ENCODE results near the gene APBA2.

The APBA2 gene

GRCh38 chr15:28961391-28961790, 75.6 kb downstream of the APBA2 start:
- H3K4me3 ChIP-seq (ENCODE audit: low read depth, low read length) = no peak overlapping the region
- TF ChIP-seq CTCF (IDR thresholded peaks at IDR 0.05; ENCODE audit: low read depth, low read length, missing control alignments) = no peak
- no peak for DNase-seq (ENCODE audit: low read depth)

GRCh38 chr15:28962851-28963710, 77.3 kb downstream of the APBA2 start:
- no peak for DNase-seq (ENCODE audit: low read depth)
- no peak for TF ChIP-seq CTCF (IDR thresholded peaks at IDR 0.05; ENCODE audit: low read depth, low read length, missing control alignments)
- no peak overlapping the region for H3K4me3 ChIP-seq (ENCODE audit: low read depth, low read length)

- no peak for TF ChIP-seq CTCF (IDR thresholded peaks at IDR 0.05; ENCODE audit: low read depth, low read length, missing control alignments)
- DNase-seq (ENCODE audit: low read depth) = no peak
- no peak overlapping the region for H3K4me3 ChIP-seq (ENCODE audit: low read depth, low read length)
Measured at GRCh38 chr15:28963711-28964081, 77.9 kb downstream of the APBA2 start.

GRCh38 chr15:28964098-28964497, 78.3 kb downstream of the APBA2 start:
- DNase-seq (ENCODE audit: low read depth) = no peak
- no peak for TF ChIP-seq CTCF (IDR thresholded peaks at IDR 0.05; ENCODE audit: low read depth, low read length, missing control alignments)
- no peak overlapping the region for H3K4me3 ChIP-seq (ENCODE audit: low read depth, low read length)

- no peak overlapping the region for H3K4me3 ChIP-seq (ENCODE audit: low read depth, low read length)
- no peak for TF ChIP-seq CTCF (IDR thresholded peaks at IDR 0.05; ENCODE audit: low read depth, low read length, missing control alignments)
- DNase-seq (ENCODE audit: low read depth) = no peak
Measured at GRCh38 chr15:28967066-28967465, 81.3 kb downstream of the APBA2 start.

- DNase-seq (ENCODE audit: low read depth) = no peak
- TF ChIP-seq CTCF (IDR thresholded peaks at IDR 0.05; ENCODE audit: low read depth, low read length, missing control alignments) = no peak
- H3K4me3 ChIP-seq (ENCODE audit: low read depth, low read length) = no peak overlapping the region
Measured at GRCh38 chr15:28967990-28968389, 82.2 kb downstream of the APBA2 start.
